ENCODE measurements around the gene EVC2.

GRCh38 chr4:5753766-5754528, 45.6 kb upstream of the EVC2 start:
- TF ChIP-seq CTCF (IDR thresholded peaks at IDR 0.05) (no peak), SIN3A (IDR thresholded peaks at IDR 0.05; ENCODE audit: borderline replicate concordance, insufficient read depth, low read depth, low read length) (no peak), REST (IDR thresholded peaks at IDR 0.05; ENCODE audit: insufficient read depth in 1 of 2, low read depth in 2 of 2, low read length in 1 of 2) (no peak), POLR2AphosphoS5 (IDR thresholded peaks at IDR 0.05; ENCODE audit: low read depth, low read length) (no peak)
